ENCODE results near the gene JARID2. TPM values are rescaled to one million over a fixed set of nuclear protein-coding genes. Genes with fewer than 3 reads are reported as not detected.
A peak's percentile ranks its signal among the peaks of the same experiment; 100 is the strongest.

The JARID2 gene
- total RNA-seq, 2 donors from 2014 or later: 20.7 to 50.3 TPM

- Mint-ChIP-seq H3K4me3 (peak overlapping the region; percentile 12), H3K27ac (no peak overlapping the region), H3K27me3 (no peaks in the 10 kb centered on the region), H3K36me3 (ENCODE audit: low read depth) (peaks cover 29% of the 10 kb centered on the region), H3K9me3 (no peaks in the 10 kb centered on the region), H3K4me1 (no peaks in the 10 kb centered on the region)
- no peak for ATAC-seq (replicated peaks)
Measured at GRCh38 chr6:15242937-15243614, 2.8 kb upstream of the JARID2 start.

- peak overlapping the region; percentile 100 for H3K4me3 Mint-ChIP-seq
- H3K27ac Mint-ChIP-seq: no peak overlapping the region
- H3K4me1 Mint-ChIP-seq: no peaks in the 10 kb centered on the region
- no peaks in the 10 kb centered on the region for H3K9me3 Mint-ChIP-seq
- H3K36me3 Mint-ChIP-seq (ENCODE audit: low read depth): peaks cover 34% of the 10 kb centered on the region
- no peak for ATAC-seq (replicated peaks)
- H3K27me3 Mint-ChIP-seq: no peaks in the 10 kb centered on the region
Measured at GRCh38 chr6:15243910-15244619, 1.8 kb upstream of the JARID2 start.

- Mint-ChIP-seq H3K27me3 (no peaks in the 10 kb centered on the region), H3K27ac (peak overlapping the region; percentile 100), H3K4me3 (peak overlapping the region; percentile 100), H3K9me3 (no peaks in the 10 kb centered on the region), H3K36me3 (ENCODE audit: low read depth) (peaks cover 42% of the 10 kb centered on the region), H3K4me1 (peaks cover 7% of the 10 kb centered on the region)
- peak; percentile 27 for ATAC-seq (replicated peaks)
Measured at GRCh38 chr6:15244620-15245360, 1.1 kb upstream of the JARID2 start.

- Mint-ChIP-seq H3K4me3 (peak overlapping the region; percentile 100), H3K36me3 (ENCODE audit: low read depth) (peaks cover 56% of the 10 kb centered on the region), H3K27ac (peak overlapping the region; percentile 100), H3K4me1 (peaks cover 22% of the 10 kb centered on the region), H3K9me3 (no peaks in the 10 kb centered on the region), H3K27me3 (no peaks in the 10 kb centered on the region)
- no peak for ATAC-seq (replicated peaks)
Measured at GRCh38 chr6:15246217-15246665, 372 bp downstream of the JARID2 start.

GRCh38 chr6:15246666-15247499 lies 1.0 kb downstream of the JARID2 start:
- Mint-ChIP-seq H3K27me3 (no peaks in the 10 kb centered on the region), H3K27ac (peak overlapping the region; percentile 100), H3K9me3 (no peaks in the 10 kb centered on the region), H3K36me3 (ENCODE audit: low read depth) (peaks cover 63% of the 10 kb centered on the region), H3K4me1 (peaks cover 26% of the 10 kb centered on the region), H3K4me3 (peak overlapping the region; percentile 100)
- no peak for ATAC-seq (replicated peaks)

GRCh38 chr6:15247500-15248450 lies 1.9 kb downstream of the JARID2 start:
- peaks cover 35% of the 10 kb centered on the region for H3K4me1 Mint-ChIP-seq
- H3K27ac Mint-ChIP-seq: peak overlapping the region; percentile 100
- H3K36me3 Mint-ChIP-seq (ENCODE audit: low read depth): peaks cover 72% of the 10 kb centered on the region
- H3K4me3 Mint-ChIP-seq: peak overlapping the region; percentile 100
- no peak for ATAC-seq (replicated peaks)
- H3K9me3 Mint-ChIP-seq: no peaks in the 10 kb centered on the region
- H3K27me3 Mint-ChIP-seq: no peaks in the 10 kb centered on the region

- peak; percentile 48 for ATAC-seq (replicated peaks)
- Mint-ChIP-seq H3K4me1 (peaks cover 43% of the 10 kb centered on the region), H3K27me3 (no peaks in the 10 kb centered on the region), H3K4me3 (peak overlapping the region; percentile 96), H3K36me3 (ENCODE audit: low read depth) (peaks cover 81% of the 10 kb centered on the region), H3K9me3 (no peaks in the 10 kb centered on the region), H3K27ac (peak overlapping the region; percentile 95)
Measured at GRCh38 chr6:15248451-15249370, 2.8 kb downstream of the JARID2 start.

GRCh38 chr6:15249371-15250019 lies 3.6 kb downstream of the JARID2 start:
- Mint-ChIP-seq H3K27ac (peak overlapping the region; percentile 95), H3K9me3 (no peaks in the 10 kb centered on the region), H3K4me3 (peak overlapping the region; percentile 96), H3K36me3 (ENCODE audit: low read depth) (peaks cover 89% of the 10 kb centered on the region), H3K4me1 (peaks cover 51% of the 10 kb centered on the region), H3K27me3 (no peaks in the 10 kb centered on the region)
- ATAC-seq (replicated peaks): no peak

GRCh38 chr6:15250187-15251168 lies 4.6 kb downstream of the JARID2 start:
- Mint-ChIP-seq H3K4me1 (peaks cover 58% of the 10 kb centered on the region), H3K27ac (peak overlapping the region; percentile 95), H3K36me3 (ENCODE audit: low read depth) (peaks cover 96% of the 10 kb centered on the region), H3K9me3 (no peaks in the 10 kb centered on the region), H3K27me3 (no peaks in the 10 kb centered on the region), H3K4me3 (peak overlapping the region; percentile 96)
- ATAC-seq (replicated peaks): no peak

- Mint-ChIP-seq H3K4me3 (peak overlapping the region; percentile 96), H3K27me3 (no peaks in the 10 kb centered on the region), H3K36me3 (ENCODE audit: low read depth) (peaks cover 96% of the 10 kb centered on the region), H3K4me1 (peaks cover 74% of the 10 kb centered on the region), H3K27ac (peak overlapping the region; percentile 95), H3K9me3 (no peaks in the 10 kb centered on the region)
- ATAC-seq (replicated peaks): no peak
Measured at GRCh38 chr6:15252195-15252594, 6.3 kb downstream of the JARID2 start.
